ENCODE results near the gene MOV10L1.

MOV10L1 gene

GRCh38 chr22:50178871-50179869, 89.4 kb downstream of the MOV10L1 start:
- no peak for DNase-seq

GRCh38 chr22:50179937-50180726, 90.3 kb downstream of the MOV10L1 start:
- DNase-seq, result no peak

- no peak for DNase-seq
These were observed 91.1 kb downstream of the MOV10L1 start for GRCh38 chr22:50180727-50181521.

- no peak for DNase-seq
These were observed 92.6 kb downstream of the MOV10L1 start for GRCh38 chr22:50182176-50183081.

- DNase-seq, result no peak
These were observed 93.5 kb downstream of the MOV10L1 start for GRCh38 chr22:50183141-50183971.

GRCh38 chr22:50184004-50184901, 94.4 kb downstream of the MOV10L1 start:
- DNase-seq, result no peak

- DNase-seq, result no peak
These were observed 95.1 kb downstream of the MOV10L1 start for GRCh38 chr22:50184902-50185374.

GRCh38 chr22:50185375-50186087, 95.7 kb downstream of the MOV10L1 start, which contains the start of gene TRABD:
Gene TRABD, plus strand, starts transcription at chr22:50185913. Its CDS starts 7,148 bp downstream, at chr22:50193061.
- peak; percentile 89 for DNase-seq

GRCh38 chr22:50186181-50186714, 96.4 kb downstream of the MOV10L1 start:
- no peak for DNase-seq

- no peak for DNase-seq
These were observed 97.1 kb downstream of the MOV10L1 start for GRCh38 chr22:50186761-50187523.

- no peak for DNase-seq
These were observed 98.5 kb downstream of the MOV10L1 start for GRCh38 chr22:50188356-50188755.

GRCh38 chr22:50189184-50189848, 99.5 kb downstream of the MOV10L1 start:
- no peak for DNase-seq

- no peak for DNase-seq
These were observed 100.0 kb downstream of the MOV10L1 start for GRCh38 chr22:50189849-50190181.

GRCh38 chr22:50190182-50190940, 100.6 kb downstream of the MOV10L1 start:
- peak; percentile 40 for DNase-seq

- no peak for DNase-seq
These were observed 101.3 kb downstream of the MOV10L1 start for GRCh38 chr22:50190941-50191741.

Data from NCI-H1436 (cell line).